Type B pancreatic cell (in vitro differentiated cells): Measurements from ENCODE around the gene GPC6. TPM values are rescaled to one million over a fixed set of nuclear protein-coding genes. Genes with fewer than 3 reads are reported as not detected.

ENCODE experiments used
- DNase-seq: peaks from one replicate; pipeline ENCODE4 v3.0.0; 2021; ENCODE audit warnings: mixed read lengths; ENCODE audit not compliant: unreplicated experiment; ENCODE audit errors: extremely low spot score
- H3K27ac Mint-ChIP-seq: 2 replicates; pipeline ENCODE4 v1.8.0; 2021; ENCODE audit warnings: mild to moderate bottlenecking, mixed read lengths
- H3K27me3 Mint-ChIP-seq: 2 replicates; pipeline ENCODE4 v1.8.0; 2021; ENCODE audit warnings: mixed read lengths
- H3K36me3 Mint-ChIP-seq: 2 replicates; pipeline ENCODE4 v1.8.0; 2021; ENCODE audit warnings: mixed read lengths
- H3K4me1 Mint-ChIP-seq: one replicate; pipeline ENCODE4 v1.8.0; 2021; ENCODE audit warnings: mixed read lengths; ENCODE audit not compliant: unreplicated experiment
- H3K4me3 Mint-ChIP-seq: 2 replicates; pipeline ENCODE4 v1.8.0; 2021; ENCODE audit warnings: mild to moderate bottlenecking, mixed read lengths
- H3K9me3 Mint-ChIP-seq: 2 replicates; pipeline ENCODE4 v1.8.0; 2021; ENCODE audit warnings: mixed read lengths
- CTCF ChIP-seq: fragments of 200-600 bp; sonication (generic); conservative IDR thresholded peaks from 2 replicates; pipeline ENCODE4 v1.5.0; 2021; ENCODE audit warnings: antibody characterized with exemption, mild to moderate bottlenecking
- total RNA-seq: library from RNA; stranded (reverse); gene quantifications from 2 replicates; pipeline ENCODE4 v1.2.1, GENCODE V29; 2021; ENCODE audit warnings: low replicate concordance

Gene GPC6
- total RNA-seq, 1 donor from 2014 or later = 30.5 TPM

DNA sequence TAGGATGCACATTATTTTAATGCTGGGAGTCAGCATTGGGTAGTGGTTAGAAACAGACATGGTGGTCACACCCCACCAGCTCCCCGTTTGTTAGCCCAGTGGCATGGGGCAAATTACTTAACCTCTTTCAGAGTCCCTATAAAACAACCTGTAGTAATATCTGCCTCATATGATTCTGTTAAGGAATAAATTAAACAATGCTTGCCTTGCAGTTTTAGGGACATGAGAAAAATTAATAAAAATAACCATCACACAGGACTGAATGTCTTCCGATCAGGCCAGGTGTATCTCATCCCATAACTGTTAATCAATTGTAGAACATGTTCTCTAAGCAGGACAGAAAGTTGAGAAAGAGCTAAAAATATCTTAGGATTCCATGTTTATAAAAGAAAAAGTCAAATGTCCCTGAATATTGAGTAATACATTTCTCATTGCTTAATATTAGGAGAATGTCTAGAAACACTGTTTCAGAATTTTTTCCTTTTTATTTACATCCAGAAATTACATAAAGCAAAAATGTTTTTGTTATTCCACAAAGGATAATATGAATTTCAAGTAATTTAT is 196.5 kb downstream of the GPC6 start:
- DNase-seq = no peak
- H3K27me3 Mint-ChIP-seq = no peaks in the 10 kb centered on the region
- no peaks in the 10 kb centered on the region for H3K9me3 Mint-ChIP-seq
- H3K4me1 Mint-ChIP-seq = peaks cover 3% of the 10 kb centered on the region
- no peak overlapping the region for H3K27ac Mint-ChIP-seq
- H3K4me3 Mint-ChIP-seq = no peak overlapping the region
- no peak for TF ChIP-seq CTCF
- peaks cover 4% of the 10 kb centered on the region for H3K36me3 Mint-ChIP-seq

DNA sequence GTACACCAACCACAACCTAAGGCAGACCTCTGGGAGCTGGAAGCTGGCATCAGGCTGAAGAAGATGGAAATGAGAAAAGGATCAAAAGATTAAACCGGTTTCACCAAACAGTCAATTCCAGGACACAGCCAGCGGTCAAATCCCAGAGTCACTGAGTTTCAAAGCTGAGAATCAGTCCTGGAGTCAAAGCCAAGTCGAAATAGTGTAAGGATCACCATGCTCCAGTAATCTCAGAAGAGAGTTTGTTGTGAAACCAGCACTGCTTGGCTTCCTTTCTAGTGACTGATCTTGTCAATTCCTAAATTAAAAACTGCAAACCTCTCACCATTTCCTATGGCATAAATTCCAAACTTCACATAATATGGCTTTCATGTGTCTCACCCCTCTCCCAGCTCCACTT is 198.8 kb downstream of the GPC6 start:
- peaks cover 4% of the 10 kb centered on the region for H3K36me3 Mint-ChIP-seq

DNA sequence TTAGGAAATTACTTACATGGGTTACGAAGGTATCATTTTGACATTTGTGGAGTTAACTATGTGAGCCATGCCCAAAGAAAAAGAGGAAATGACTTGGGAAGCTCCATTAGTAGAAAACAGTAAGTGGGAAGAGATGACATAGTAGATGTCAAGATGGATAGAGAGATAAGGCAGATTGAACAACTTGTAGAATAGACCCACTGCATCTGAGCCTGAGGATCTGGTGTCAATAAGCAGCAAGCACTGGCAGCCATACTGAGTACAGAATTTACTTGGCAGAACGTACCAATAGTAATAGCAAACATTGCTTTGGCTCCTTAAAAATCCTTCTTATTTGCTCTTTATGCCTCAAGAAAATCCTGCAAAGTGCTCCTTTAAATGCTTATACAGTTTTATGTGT is 203.8 kb downstream of the GPC6 start:
- H3K4me1 Mint-ChIP-seq = no peaks in the 10 kb centered on the region
- H3K36me3 Mint-ChIP-seq = peaks cover 4% of the 10 kb centered on the region
- H3K9me3 Mint-ChIP-seq = no peaks in the 10 kb centered on the region
- no peaks in the 10 kb centered on the region for H3K27me3 Mint-ChIP-seq
- H3K4me3 Mint-ChIP-seq = no peak overlapping the region
- DNase-seq = no peak
- TF ChIP-seq CTCF = no peak
- no peak overlapping the region for H3K27ac Mint-ChIP-seq

More for the DNA sequence above, 198.8 kb downstream of the GPC6 start:
- Mint-ChIP-seq H3K9me3 (no peaks in the 10 kb centered on the region), H3K27ac (no peak overlapping the region), H3K4me1 (peaks cover 3% of the 10 kb centered on the region), H3K27me3 (no peaks in the 10 kb centered on the region), H3K4me3 (no peak overlapping the region)
- DNase-seq = no peak
- TF ChIP-seq CTCF = no peak

DNA sequence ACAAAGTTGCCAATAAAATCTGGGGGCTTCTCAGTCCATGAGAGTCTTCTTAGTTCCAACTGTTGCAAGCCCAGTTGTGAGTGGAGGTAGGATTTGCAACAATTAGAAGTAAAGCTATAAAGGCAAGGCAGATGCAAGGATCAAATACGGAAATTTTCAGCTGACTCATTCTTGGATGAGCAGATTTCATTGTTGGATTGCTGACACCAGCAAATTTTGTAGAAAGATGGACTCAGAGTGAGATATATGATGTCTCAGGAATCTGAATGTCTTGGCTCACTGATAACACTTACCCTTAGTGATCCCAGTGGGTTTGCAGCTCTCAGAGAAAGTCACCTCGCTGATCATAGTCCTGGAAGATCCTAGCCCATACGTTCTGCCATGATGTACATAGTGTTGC is 209.0 kb downstream of the GPC6 start:
- Mint-ChIP-seq H3K27ac (no peak overlapping the region), H3K36me3 (no peaks in the 10 kb centered on the region)

DNA sequence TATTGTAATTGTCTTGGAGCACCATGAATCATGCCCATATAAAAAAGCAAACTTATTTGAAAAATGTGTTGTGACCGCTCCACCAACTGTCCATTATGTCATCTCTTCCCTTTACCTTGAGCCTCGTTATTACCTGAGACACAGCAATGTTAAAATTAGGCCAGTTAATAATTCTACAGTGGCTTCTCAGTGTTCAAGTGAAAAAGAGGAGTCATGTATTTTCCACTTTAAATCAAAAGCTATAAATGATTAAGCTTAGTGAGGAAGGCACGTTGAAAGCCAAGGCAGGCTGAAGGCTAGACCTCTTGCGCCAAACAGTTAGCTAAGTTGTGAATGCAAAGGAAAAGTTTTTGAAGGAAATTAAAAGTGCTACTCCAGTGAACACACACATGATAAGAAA is 210.5 kb downstream of the GPC6 start:
- Mint-ChIP-seq H3K4me3 (no peak overlapping the region), H3K4me1 (no peaks in the 10 kb centered on the region), H3K36me3 (no peaks in the 10 kb centered on the region), H3K27me3 (no peaks in the 10 kb centered on the region), H3K9me3 (no peaks in the 10 kb centered on the region), H3K27ac (no peak overlapping the region)
- no peak for DNase-seq
- no peak for TF ChIP-seq CTCF

More for the DNA sequence above, 209.0 kb downstream of the GPC6 start:
- Mint-ChIP-seq H3K4me3 (no peak overlapping the region), H3K4me1 (no peaks in the 10 kb centered on the region), H3K9me3 (no peaks in the 10 kb centered on the region), H3K27me3 (no peaks in the 10 kb centered on the region)
- DNase-seq = no peak
- TF ChIP-seq CTCF = no peak

GRCh38 chr13:93446238-93446637 is 219.6 kb downstream of the GPC6 start:
- no peak overlapping the region for H3K4me3 Mint-ChIP-seq
- TF ChIP-seq CTCF = no peak
- no peak for DNase-seq
- H3K4me1 Mint-ChIP-seq = peaks cover 6% of the 10 kb centered on the region
- no peaks in the 10 kb centered on the region for H3K27me3 Mint-ChIP-seq
- no peaks in the 10 kb centered on the region for H3K9me3 Mint-ChIP-seq
- no peaks in the 10 kb centered on the region for H3K36me3 Mint-ChIP-seq
- no peak overlapping the region for H3K27ac Mint-ChIP-seq
